Transverse colon (tissue), 4 donors: ENCODE data around the gene NAALADL2. TPM values are rescaled to one million over a fixed set of nuclear protein-coding genes. Genes with fewer than 3 reads are reported as not detected.

ENCODE experiments used
- DNase-seq: peaks from one replicate; pipeline ENCODE4 v3.0.0-alpha.2; 2019
- H3K27ac ChIP-seq, 4 donors: fragments of 200-600 bp; sonication (generic); 2 replicates each; pipeline ENCODE4 v1.5.1; 2016 to 2018; ENCODE audit warnings: inconsistent platforms in 4 of 4
- H3K27me3 ChIP-seq: fragments of 200-600 bp; sonication (generic); 2 replicates; pipeline ENCODE4 v1.5.1; 2017; ENCODE audit warnings: inconsistent platforms
- H3K36me3 ChIP-seq, 4 donors: fragments of 200-600 bp; sonication (generic); 2 replicates each; pipeline ENCODE4 v1.5.1; 2017 to 2019; ENCODE audit warnings: inconsistent platforms in 4 of 4
- H3K4me1 ChIP-seq, 4 donors: fragments of 200-600 bp; sonication (generic); 2 replicates each; pipeline ENCODE4 v1.5.1; 2017 to 2020; ENCODE audit warnings: inconsistent platforms in 4 of 4
- H3K4me3 ChIP-seq, 4 donors: fragments of 200-600 bp; sonication (generic); 1 replicate in 1 of 4; 2 replicates in 3 of 4; pipeline versions ENCODE4 v1.5.1 to v1.6.1; 2017 to 2019; ENCODE audit warnings: inconsistent platforms in 4 of 4
- H3K9me3 ChIP-seq, 2 donors: fragments of 200-600 bp; sonication (generic); 2 replicates each; pipeline ENCODE4 v1.5.1; 2017 to 2019; ENCODE audit warnings: inconsistent platforms in 2 of 2
- EP300 ChIP-seq: sonication (generic); formaldehyde crosslinking; IDR thresholded peaks from one replicate; pipeline ENCODE4 v1.6.1; 2017; ENCODE audit warnings: antibody characterized with exemption, low read depth
- POLR2A ChIP-seq: fragments of 450-650 bp; IDR thresholded peaks from one replicate; pipeline ENCODE4 v1.6.1; 2016; ENCODE audit warnings: antibody characterized with exemption, mild to moderate bottlenecking, moderate library complexity
- POLR2AphosphoS5 ChIP-seq, 3 donors: sonication (generic); formaldehyde crosslinking; IDR thresholded peaks; one replicate each; pipeline ENCODE4 v1.6.1; 2016; ENCODE audit warnings: antibody characterized with exemption in 3 of 3
- WGBS, 2 donors: methylation state at CpG; one replicate each; pipeline ENCODE4 v1.1.5; 2018; ENCODE audit warnings: low coverage in 1 of 2; 5-methylcytosine and 5-hydroxymethylcytosine counted together
- in situ Hi-C, 4 donors: fragments of 200-750 bp; cut with MboI; loops; one replicate each; pipeline versions ENCODE4 v1.15.0 to v1.15.1; 2017; ENCODE audit warnings: low sequenced_read_pairs in 3 of 4, low pct_ligation_motif_present in 1 of 4, low pct_unique_long_range_greater_than_20kb in 1 of 4
- intact Hi-C: fragments of 100-400 bp; cut with DNase I; formaldehyde crosslinking; loops from one replicate; pipeline ENCODE4 v1.15.1; 2023; ENCODE audit warnings: low total_unique reads
- total RNA-seq, 4 donors: library from RNA; depleted of rRNA; stranded (reverse); fragments of >200 nt; gene quantifications; one replicate each; pipeline ENCODE4 v1.1.0, GENCODE V29; 2016
- TF ChIP-seq, protein P1 (sequence below), 5 experiments: fragments of 200-600 bp in 3 of 5; fragments of 450-650 bp in 2 of 5; sonication (generic) in 3 of 5; IDR thresholded peaks; 1 replicate in 2 of 5; 2 replicates in 3 of 5; pipeline ENCODE4 v1.5.1; 2016 to 2017; ENCODE audit warnings: antibody characterized with exemption in 5 of 5, inconsistent platforms in 3 of 5, mild to moderate bottlenecking in 2 of 5, moderate library complexity in 1 of 5

Gene NAALADL2
- total RNA-seq, 4 donors from 2014 or later, result 10.1 to 22.7 (median 15.1) TPM

GRCh38 chr3:175041369-175041768 is 182.2 kb downstream of the NAALADL2 start:
- no peaks in the 10 kb centered on the region for H3K27me3 ChIP-seq
- TF ChIP-seq POLR2A (no peak), POLR2AphosphoS5 (IDR thresholded peaks at IDR 0.05) (no peak), EP300 (no peak)
- TF ChIP-seq, protein P1, sequence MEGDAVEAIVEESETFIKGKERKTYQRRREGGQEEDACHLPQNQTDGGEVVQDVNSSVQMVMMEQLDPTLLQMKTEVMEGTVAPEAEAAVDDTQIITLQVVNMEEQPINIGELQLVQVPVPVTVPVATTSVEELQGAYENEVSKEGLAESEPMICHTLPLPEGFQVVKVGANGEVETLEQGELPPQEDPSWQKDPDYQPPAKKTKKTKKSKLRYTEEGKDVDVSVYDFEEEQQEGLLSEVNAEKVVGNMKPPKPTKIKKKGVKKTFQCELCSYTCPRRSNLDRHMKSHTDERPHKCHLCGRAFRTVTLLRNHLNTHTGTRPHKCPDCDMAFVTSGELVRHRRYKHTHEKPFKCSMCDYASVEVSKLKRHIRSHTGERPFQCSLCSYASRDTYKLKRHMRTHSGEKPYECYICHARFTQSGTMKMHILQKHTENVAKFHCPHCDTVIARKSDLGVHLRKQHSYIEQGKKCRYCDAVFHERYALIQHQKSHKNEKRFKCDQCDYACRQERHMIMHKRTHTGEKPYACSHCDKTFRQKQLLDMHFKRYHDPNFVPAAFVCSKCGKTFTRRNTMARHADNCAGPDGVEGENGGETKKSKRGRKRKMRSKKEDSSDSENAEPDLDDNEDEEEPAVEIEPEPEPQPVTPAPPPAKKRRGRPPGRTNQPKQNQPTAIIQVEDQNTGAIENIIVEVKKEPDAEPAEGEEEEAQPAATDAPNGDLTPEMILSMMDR (IDR thresholded peaks at IDR 0.05), result no peak
- no peak overlapping the region for H3K4me3 ChIP-seq
- no peaks in the 10 kb centered on the region for H3K9me3 ChIP-seq
- H3K4me1 ChIP-seq, result no peaks in the 10 kb centered on the region
- in situ Hi-C loops (no loop called here), intact Hi-C loops (no loop called here)
- H3K27ac ChIP-seq, result no peak overlapping the region
- WGBS, 2 donors, result 72 to 94% methylated on average over 2 of the region's 2 CpGs
- no peaks in the 10 kb centered on the region for H3K36me3 ChIP-seq
- DNase-seq, result no peak

GRCh38 chr3:175046601-175047000 is 187.5 kb downstream of the NAALADL2 start:
- no peak overlapping the region for H3K27ac ChIP-seq
- 70 to 85% methylated on average over 4 of the region's 4 CpGs for WGBS, 2 donors
- TF ChIP-seq POLR2AphosphoS5 (IDR thresholded peaks at IDR 0.05), result no peak
- in situ Hi-C loops, result no loop called here
- no peaks in the 10 kb centered on the region for H3K27me3 ChIP-seq
- DNase-seq, result no peak
- H3K36me3 ChIP-seq, result no peaks in the 10 kb centered on the region
- H3K4me3 ChIP-seq, result no peak overlapping the region
- no peaks in the 10 kb centered on the region for H3K4me1 ChIP-seq
- intact Hi-C loops, result no loop called here
- peaks cover 0 to 3% of the 10 kb centered on the region in 2 donors for H3K9me3 ChIP-seq

DNA sequence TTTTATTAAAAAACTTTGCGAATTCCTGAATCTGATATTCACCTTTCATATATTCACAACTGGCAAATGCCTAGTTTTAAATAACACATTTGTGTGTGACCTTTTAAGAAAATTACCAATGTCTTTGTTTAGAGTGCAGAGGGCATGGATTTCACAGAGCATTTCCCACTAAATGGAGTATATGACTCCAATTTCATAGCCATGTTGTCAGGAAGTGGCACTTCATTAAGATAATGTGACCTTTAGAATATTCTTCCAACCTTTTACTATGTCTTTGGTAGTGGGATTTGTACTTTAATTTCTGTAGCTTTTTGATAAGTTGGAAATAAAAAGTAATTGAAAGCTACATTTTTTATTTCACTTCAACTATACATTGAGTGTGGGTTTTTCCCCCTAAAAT is 188.7 kb downstream of the NAALADL2 start:
- intact Hi-C loops, result no loop called here
- peaks cover 0 to 3% of the 10 kb centered on the region in 2 donors for H3K9me3 ChIP-seq
- H3K4me1 ChIP-seq, result no peaks in the 10 kb centered on the region
- 85 to 95% methylated on average over 1 of the region's 1 CpG for WGBS, 2 donors
- no peak overlapping the region for H3K27ac ChIP-seq
- in situ Hi-C loops, result no loop called here
- TF ChIP-seq POLR2A (no peak), EP300 (no peak)
- TF ChIP-seq, protein P1 (IDR thresholded peaks at IDR 0.05), result no peak
- DNase-seq, result no peak
- H3K4me3 ChIP-seq, result no peak overlapping the region
- no peaks in the 10 kb centered on the region for H3K36me3 ChIP-seq
- H3K27me3 ChIP-seq, result no peaks in the 10 kb centered on the region

DNA sequence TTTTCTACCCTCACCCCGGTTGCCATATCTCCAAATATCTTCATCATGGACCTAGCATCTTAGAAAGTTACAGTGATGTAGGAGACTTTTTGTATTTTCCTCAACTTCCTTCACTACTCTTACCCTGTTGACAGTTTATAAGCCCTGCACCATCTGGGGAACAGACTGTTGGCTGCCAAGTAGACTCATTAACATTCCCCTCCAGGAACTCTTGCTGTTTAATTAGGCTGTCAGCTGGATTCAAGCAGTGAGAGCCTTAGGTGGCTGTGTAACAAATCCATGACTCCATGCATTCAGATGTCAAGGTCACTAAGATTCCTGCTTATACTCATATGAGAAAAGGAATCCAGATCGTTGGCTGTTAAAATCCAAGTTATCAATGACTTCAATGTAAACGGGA is 198.3 kb downstream of the NAALADL2 start:
- intact Hi-C loops, result no loop called here
- TF ChIP-seq POLR2A (no peak), POLR2AphosphoS5 (IDR thresholded peaks at IDR 0.05) (no peak), EP300 (no peak)
- TF ChIP-seq, protein P1 (IDR thresholded peaks at IDR 0.05), result no peak
- WGBS, 2 donors, result 80 to 89% methylated on average over 1 to 3 of the region's 3 CpGs
- in situ Hi-C loops, result no loop called here
- Histone ChIP-seq H3K4me3 (no peak overlapping the region), H3K4me1 (no peaks in the 10 kb centered on the region), H3K36me3 (no peaks in the 10 kb centered on the region), H3K9me3 (peaks cover 0 to 5% of the 10 kb centered on the region in 2 donors), H3K27ac (no peak overlapping the region), H3K27me3 (no peaks in the 10 kb centered on the region)
- no peak for DNase-seq

DNA sequence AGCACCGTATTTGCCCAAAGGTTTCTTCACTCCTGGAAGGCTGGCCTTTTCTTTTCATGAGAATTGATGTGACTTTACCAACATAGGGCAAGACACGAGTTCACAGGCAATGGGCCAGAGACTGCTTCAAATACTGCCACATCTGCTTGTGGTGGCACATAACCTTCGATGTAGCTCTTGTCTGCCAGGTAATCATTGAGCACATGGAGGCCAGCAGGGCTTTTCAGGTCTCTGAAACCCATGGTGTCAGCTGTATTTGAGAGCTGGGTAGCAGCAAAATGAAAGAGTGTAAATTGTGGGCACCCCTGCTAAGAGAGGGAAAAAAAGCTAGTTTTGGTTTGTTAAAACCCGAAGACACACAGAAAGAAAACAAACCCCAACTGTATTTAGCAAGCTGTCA is 200.7 kb downstream of the NAALADL2 start:
- Histone ChIP-seq H3K4me3 (no peak overlapping the region), H3K36me3 (no peaks in the 10 kb centered on the region), H3K27ac (no peak overlapping the region), H3K27me3 (no peaks in the 10 kb centered on the region), H3K4me1 (no peaks in the 10 kb centered on the region), H3K9me3 (peaks cover 0 to 5% of the 10 kb centered on the region in 2 donors)
- in situ Hi-C loops, result no loop called here
- WGBS, 2 donors, result 87 to 92% methylated on average over 2 to 4 of the region's 4 CpGs
- intact Hi-C loops, result no loop called here
- no peak for DNase-seq
- TF ChIP-seq POLR2AphosphoS5 (IDR thresholded peaks at IDR 0.05) (no peak), EP300 (no peak), POLR2A (no peak)
- TF ChIP-seq, protein P1 (IDR thresholded peaks at IDR 0.05), result no peak
